MCF 10A (cell line): ENCODE data around the gene GOLGA6L4. TPM values are rescaled to one million over a fixed set of nuclear protein-coding genes. Genes with fewer than 3 reads are reported as not detected.
"Not testable (repeated sequence)": the region's sequence is repeated elsewhere in the genome, so short reads cannot be mapped to it uniquely, and the experiment has no call there.

Experiments used
- Bru-seq: library from RNA; stranded (reverse); fragments of 400-500 nt; gene quantifications from one replicate; lab custom pipeline; 2021; lab: Mats Ljungman, UMichigan
- BruChase-seq, 2 experiments: library from RNA; stranded (reverse); fragments of 400-500 nt; gene quantifications; one replicate each; lab custom pipeline; 2021; lab: Mats Ljungman, UMichigan
- BruUV-seq: library from RNA; stranded (reverse); fragments of 400-500 nt; replicated peaks from 2 replicates; lab custom pipeline; 2021; lab: Mats Ljungman, UMichigan
- CTCF ChIA-PET: fragments of 300-600 bp; sonication (Branson Sonifier 250); formaldehyde crosslinking; extraction: SDS; loops from one replicate; lab custom pipeline; 2021; ENCODE audit warnings: antibody characterized with exemption, inconsistent platforms; lab: Yijun Ruan, JAX
- POLR2A ChIA-PET: fragments of 300-600, 350-650 bp; sonication (Branson Sonifier 250); formaldehyde crosslinking; extraction: SDS; loops from one replicate; lab custom pipeline; 2020; ENCODE audit warnings: antibody characterized with exemption, inconsistent platforms; lab: Yijun Ruan, JAX
- DNase-seq: peaks from one replicate; pipeline ENCODE4 v3.0.0-alpha.2; 2018; ENCODE audit not compliant: unreplicated experiment
- H3K27ac Mint-ChIP-seq: one replicate; pipeline ENCODE4 v1.8.0; 2022; ENCODE audit warnings: mild to moderate bottlenecking, low read depth, mixed read lengths; ENCODE audit not compliant: unreplicated experiment
- H3K27me3 Mint-ChIP-seq: one replicate; pipeline ENCODE4 v1.8.0; 2022; ENCODE audit warnings: mixed read lengths; ENCODE audit not compliant: insufficient read depth, unreplicated experiment
- H3K36me3 Mint-ChIP-seq: one replicate; pipeline ENCODE4 v1.8.0; 2022; ENCODE audit warnings: mild to moderate bottlenecking, moderate library complexity, mixed read lengths; ENCODE audit not compliant: insufficient read depth, unreplicated experiment
- H3K4me1 Mint-ChIP-seq: one replicate; pipeline ENCODE4 v1.8.0; 2022; ENCODE audit warnings: mixed read lengths; ENCODE audit not compliant: insufficient read depth, unreplicated experiment
- H3K4me3 Mint-ChIP-seq: one replicate; pipeline ENCODE4 v1.8.0; 2022; ENCODE audit warnings: mild to moderate bottlenecking, moderate library complexity, mixed read lengths; ENCODE audit not compliant: unreplicated experiment
- H3K9me3 Mint-ChIP-seq: one replicate; pipeline ENCODE4 v1.8.0; 2022; ENCODE audit warnings: mixed read lengths; ENCODE audit not compliant: unreplicated experiment
- CTCF ChIP-seq: fragments of 200-600 bp; IDR thresholded peaks from one replicate; pipeline ENCODE4 v1.8.0; 2022; ENCODE audit warnings: antibody characterized with exemption, mild to moderate bottlenecking; ENCODE audit not compliant: unreplicated experiment
- intact Hi-C: fragments of 100-400 bp; cut with micrococcal nuclease; formaldehyde crosslinking; loops from 2 replicates; pipeline ENCODE4 v1.14.1; 2022
- long read RNA-seq: library from polyadenylated mRNA; stranded (forward); transcript quantifications from one replicate; pipeline ENCODE4 v2.0.0, GENCODE V29; 2022
- total RNA-seq: library from RNA; stranded (reverse); gene quantifications from 2 replicates; pipeline ENCODE4 v1.2.3, GENCODE V29; 2022

Gene GOLGA6L4, protein sequence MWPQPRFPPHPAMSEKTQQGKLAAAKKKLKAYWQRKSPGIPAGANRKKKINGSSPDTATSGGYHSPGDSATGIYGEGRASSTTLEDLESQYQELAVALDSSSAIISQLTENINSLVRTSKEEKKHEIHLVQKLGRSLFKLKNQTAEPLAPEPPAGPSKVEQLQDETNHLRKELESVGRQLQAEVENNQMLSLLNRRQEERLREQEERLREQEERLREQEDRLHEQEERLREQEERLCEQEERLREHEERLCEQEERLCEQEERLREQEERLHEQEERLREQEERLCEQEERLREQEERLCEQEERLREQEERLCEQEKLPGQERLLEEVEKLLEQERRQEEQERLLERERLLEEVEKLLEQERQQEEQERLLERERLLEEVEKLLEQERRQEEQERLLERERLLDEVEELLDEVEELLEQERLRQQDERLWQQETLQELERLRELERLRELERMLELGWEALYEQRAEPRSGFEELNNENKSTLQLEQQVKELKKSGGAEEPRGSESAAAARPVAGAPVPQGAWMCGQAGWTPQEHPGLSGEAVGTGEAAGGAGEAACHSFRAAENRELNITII
- total RNA-seq (1.9 and 2.3 TPM in 2 replicates), Bru-seq, nascent RNA (percentile 31 among the genes with signal in this experiment), BruChase-seq, experiment 1, labeled RNA remaining after a 6-hour chase (percentile 34 among the genes with signal in this experiment), BruChase-seq, experiment 2, labeled RNA remaining after a 2-hour chase (percentile 34 among the genes with signal in this experiment)
- long read RNA-seq: 0 reads

- CTCF ChIA-PET, H3K27ac Mint-ChIP-seq, H3K27me3 Mint-ChIP-seq, H3K4me3 Mint-ChIP-seq, H3K9me3 Mint-ChIP-seq, DNase-seq, intact Hi-C loops, BruUV-seq, H3K36me3 Mint-ChIP-seq, POLR2A ChIA-PET, H3K4me1 Mint-ChIP-seq: not testable (repeated sequence)
These were observed at the start of gene GOLGA6L4 for GRCh38 chr15:84235573-84235972. Gene GOLGA6L4, plus strand, starts transcription at chr15:84235773. Its CDS starts 62 bp downstream, at chr15:84235835.

DNA sequence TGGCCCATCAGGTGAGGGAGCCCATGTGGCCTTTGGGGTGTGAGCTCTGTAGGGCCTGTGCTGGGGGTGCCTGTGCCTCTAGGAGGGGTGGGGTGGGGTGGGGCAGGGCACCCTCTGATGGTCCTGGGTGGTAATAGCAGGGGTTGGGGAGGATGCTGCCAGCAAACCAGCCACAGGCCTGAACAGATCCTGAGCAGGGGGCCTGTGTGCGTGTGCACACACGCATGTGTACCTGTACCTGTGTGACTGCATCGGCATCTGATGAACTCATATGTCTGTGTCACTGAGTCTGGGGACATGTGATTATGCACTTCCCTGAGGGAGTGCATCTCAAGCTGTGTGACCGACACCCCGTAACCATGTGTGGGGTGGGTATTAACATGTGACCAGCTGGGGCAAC is 42.6 kb upstream of the GOLGA6L4 start:
- H3K4me3 Mint-ChIP-seq, BruUV-seq, H3K9me3 Mint-ChIP-seq, H3K27me3 Mint-ChIP-seq, H3K27ac Mint-ChIP-seq, H3K4me1 Mint-ChIP-seq, POLR2A ChIA-PET, DNase-seq, H3K36me3 Mint-ChIP-seq, intact Hi-C loops, CTCF ChIA-PET: not testable (repeated sequence)

DNA sequence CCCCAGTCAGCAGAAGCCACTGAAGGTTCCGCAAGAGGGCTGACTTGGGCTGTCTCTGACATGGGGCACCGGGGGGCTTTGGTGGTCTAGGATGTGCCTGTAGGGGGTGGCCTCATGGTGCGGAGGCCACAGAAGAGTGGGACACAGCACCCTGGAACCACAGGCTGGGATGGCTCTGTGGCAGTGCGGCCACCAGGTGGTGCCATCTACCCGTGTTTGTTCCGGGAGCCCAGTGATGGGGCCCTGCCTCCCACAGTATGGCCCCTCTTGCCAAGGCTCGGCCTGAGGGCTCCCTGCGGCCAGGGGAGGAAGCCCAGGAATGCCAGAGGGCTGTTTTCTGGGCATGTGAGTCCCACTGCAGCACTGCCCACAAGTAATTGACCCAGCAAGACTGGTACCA is 40.0 kb upstream of the GOLGA6L4 start:
- CTCF ChIA-PET, BruUV-seq, H3K27ac Mint-ChIP-seq, DNase-seq, H3K27me3 Mint-ChIP-seq, H3K36me3 Mint-ChIP-seq, H3K4me1 Mint-ChIP-seq, intact Hi-C loops, H3K4me3 Mint-ChIP-seq, H3K9me3 Mint-ChIP-seq, POLR2A ChIA-PET: not testable (repeated sequence)

DNA sequence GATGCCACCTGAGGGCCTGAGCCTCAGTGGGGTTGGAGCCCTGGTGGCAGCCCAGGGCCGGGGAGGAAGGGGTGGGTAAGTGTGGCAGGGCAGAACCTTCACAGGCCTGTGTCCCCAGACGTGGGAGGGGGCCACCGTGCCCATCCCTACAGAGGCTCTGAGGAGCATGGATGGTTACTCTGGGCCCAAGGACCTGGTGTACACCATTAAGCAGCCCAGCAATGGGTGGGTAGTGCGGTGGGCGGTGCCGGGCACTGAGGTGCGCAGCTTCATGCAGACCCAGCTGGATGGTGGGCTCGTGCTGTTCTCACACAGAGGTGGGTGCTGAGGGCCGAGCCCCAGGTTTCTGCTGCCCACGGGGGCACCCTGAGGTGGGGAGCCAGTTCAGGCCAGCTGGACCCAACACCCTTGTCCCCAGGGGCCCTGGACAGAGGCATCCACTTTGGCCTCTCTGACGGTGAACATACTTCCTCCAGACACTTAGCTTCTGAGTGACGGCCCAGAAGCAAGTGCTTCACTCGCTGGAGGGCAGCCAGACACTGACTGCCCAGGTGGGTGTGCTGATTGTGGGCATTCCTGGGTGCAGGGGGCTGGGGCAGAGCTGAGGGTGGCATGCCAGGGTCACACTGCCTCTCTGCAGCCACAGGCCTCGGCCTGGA is 38.9 kb upstream of the GOLGA6L4 start:
- H3K4me1 Mint-ChIP-seq, CTCF ChIA-PET, H3K9me3 Mint-ChIP-seq, intact Hi-C loops, H3K4me3 Mint-ChIP-seq, H3K27ac Mint-ChIP-seq, H3K27me3 Mint-ChIP-seq, BruUV-seq, H3K36me3 Mint-ChIP-seq, POLR2A ChIA-PET, DNase-seq: not testable (repeated sequence)

DNA sequence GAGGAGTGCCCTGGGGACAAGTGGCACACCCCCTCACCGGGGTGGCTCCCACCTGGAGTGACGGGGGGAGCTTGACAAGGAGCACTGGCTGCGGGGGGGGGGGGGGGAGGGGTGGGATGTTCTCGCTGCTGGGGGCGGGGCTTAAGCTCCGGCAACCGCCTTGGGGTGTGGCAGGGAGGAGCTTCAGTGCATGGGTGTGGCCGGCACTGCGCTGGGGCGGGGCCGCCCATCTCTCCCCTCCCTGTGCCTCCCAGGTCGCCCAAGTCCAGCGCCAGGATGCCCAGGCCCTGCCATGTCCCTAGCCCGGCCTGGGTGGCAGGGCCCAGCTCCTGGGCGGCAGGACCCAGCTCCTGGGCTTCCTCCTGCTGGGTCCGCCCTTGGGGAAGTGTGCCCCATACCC is 35.7 kb upstream of the GOLGA6L4 start:
- CTCF ChIA-PET, DNase-seq, H3K4me3 Mint-ChIP-seq, BruUV-seq, intact Hi-C loops, H3K36me3 Mint-ChIP-seq, H3K9me3 Mint-ChIP-seq, POLR2A ChIA-PET, H3K27me3 Mint-ChIP-seq, H3K4me1 Mint-ChIP-seq, H3K27ac Mint-ChIP-seq: not testable (repeated sequence)

DNA sequence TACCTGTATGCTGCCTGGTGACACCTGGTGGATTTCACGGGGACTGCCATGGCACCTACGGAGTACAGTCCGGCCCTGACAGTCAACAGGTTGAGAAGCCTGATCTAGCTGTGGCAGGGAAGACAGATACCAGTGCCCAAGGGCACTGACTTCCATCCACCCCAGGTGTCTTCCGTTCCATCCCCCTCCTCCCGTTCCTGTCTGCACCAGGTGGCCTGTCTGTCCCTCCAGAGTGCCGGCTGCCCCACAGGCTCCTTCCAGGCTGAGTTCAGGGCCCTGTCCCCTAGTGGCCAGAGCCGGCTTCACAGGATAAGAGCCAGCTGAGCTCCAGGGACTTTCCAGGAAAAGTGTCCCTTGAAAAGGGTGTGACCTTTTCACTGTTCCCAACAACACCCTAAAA is 10.9 kb downstream of the GOLGA6L4 start:
- DNase-seq, BruUV-seq, H3K27ac Mint-ChIP-seq, H3K27me3 Mint-ChIP-seq, H3K9me3 Mint-ChIP-seq, H3K36me3 Mint-ChIP-seq, H3K4me1 Mint-ChIP-seq, CTCF ChIA-PET, intact Hi-C loops, POLR2A ChIA-PET: not testable (repeated sequence)
- H3K4me3 Mint-ChIP-seq: peak overlapping the region; percentile 44
- TF ChIP-seq CTCF: peak; percentile 42
